Stomach (tissue), 9 donors: ENCODE measurements around the gene MYL3. TPM values are rescaled to one million over a fixed set of nuclear protein-coding genes. Genes with fewer than 3 reads are reported as not detected.
A peak's percentile ranks its signal among the peaks of the same experiment; 100 is the strongest.

ENCODE experiments used
- DNase-seq, 2 donors: peaks; one replicate each; pipeline versions ENCODE4 v3.0.0 to v3.0.0-alpha.2; 2013 to 2019
- H3K27ac ChIP-seq, 5 donors: fragments of 200-600 bp in 4 of 5; sonication (generic) in 4 of 5; one replicate each; pipeline ENCODE4 v1.5.1; 2013 to 2019; ENCODE audit warnings: mild to moderate bottlenecking in 1 of 5, moderate library complexity in 1 of 5
- H3K27me3 ChIP-seq, 3 donors: fragments of 200-600 bp; sonication (generic); one replicate each; pipeline ENCODE4 v1.5.1; 2017 to 2019; ENCODE audit warnings: mixed run types in 1 of 3
- H3K36me3 ChIP-seq, 4 donors: fragments of 200-600 bp; sonication (generic); 1 replicate in 3 of 4; 2 replicates in 1 of 4; pipeline ENCODE4 v1.5.1; 2016 to 2019
- H3K4me1 ChIP-seq, 4 donors: fragments of 200-600 bp; sonication (generic); one replicate each; pipeline ENCODE4 v1.5.1; 2016 to 2019
- H3K4me3 ChIP-seq, 4 donors: fragments of 200-600 bp; sonication (generic) in 3 of 4; one replicate each; pipeline ENCODE4 v1.5.1; 2016 to 2019; ENCODE audit warnings: mild to moderate bottlenecking in 1 of 4
- H3K9me3 ChIP-seq, 4 donors: fragments of 200-600 bp; sonication (generic); one replicate each; pipeline ENCODE4 v1.5.1; 2016 to 2019
- CTCF ChIP-seq, 7 experiments: fragments of 450-650 bp in 4 of 7; fragments of 200-600 bp in 3 of 7; sonication (generic) in 3 of 7; IDR thresholded peaks; one replicate each; pipeline ENCODE4 v1.5.1; 2016 to 2019; ENCODE audit warnings: antibody characterized with exemption in 7 of 7, control low read depth in 2 of 7, mild to moderate bottlenecking in 1 of 7
- EP300 ChIP-seq: sonication (generic); formaldehyde crosslinking; IDR thresholded peaks from one replicate; pipeline ENCODE4 v1.6.1; 2017; ENCODE audit warnings: antibody characterized with exemption
- POLR2A ChIP-seq, 4 donors: fragments of 450-650 bp; IDR thresholded peaks; one replicate each; pipeline ENCODE4 v1.6.1; 2016; ENCODE audit warnings: antibody characterized with exemption in 4 of 4, control low read depth in 2 of 4, mild to moderate bottlenecking in 1 of 4, moderate library complexity in 1 of 4
- POLR2AphosphoS5 ChIP-seq, 3 donors: sonication (generic); formaldehyde crosslinking; IDR thresholded peaks; one replicate each; pipeline ENCODE4 v1.6.1; 2016; ENCODE audit warnings: antibody characterized with exemption in 3 of 3
- WGBS, 5 donors: extraction: QIAGEN DNeasy Blood & Tissue Kit in 3 of 5; methylation state at CpG; one replicate each; pipeline versions ENCODE4 v1.1.5 to v1.1.7; 2013 to 2018; 5-methylcytosine and 5-hydroxymethylcytosine counted together
- intact Hi-C: fragments of 100-400 bp; cut with DNase I; formaldehyde crosslinking; loops from one replicate; pipeline ENCODE4 v1.15.1; 2023; ENCODE audit warnings: low total_unique reads
- polyA plus RNA-seq, 3 donors: library from polyadenylated mRNA; stranded (reverse); fragments of 200-250 nt; gene quantifications; one replicate each; pipeline ENCODE4 v1.2.3, GENCODE V29; 2013
- total RNA-seq, 5 donors: library from RNA; depleted of rRNA; stranded (reverse); fragments of >200 nt; gene quantifications; one replicate each; pipeline versions ENCODE4 v1.1.0 to v1.2.3, GENCODE V29; 2014 to 2016
- donor health status: healthy with polysubstance abuse.
- donor health status: Bipolar disorder and iron deficiency.
- donor health status: healthy.

Gene MYL3
- total and polyA plus RNA-seq, 8 donors: 1.5 to 11.5 (median 5.0) TPM; not detected in 4

- Histone ChIP-seq H3K36me3 (no peaks in the 10 kb centered on the region), H3K27me3 (peaks cover 0 to 36% (median 15%) of the 10 kb centered on the region in 3 donors), H3K9me3 (no peaks in the 10 kb centered on the region), H3K4me1 (peaks cover 10 to 17% (median 12%) of the 10 kb centered on the region in 4 donors), H3K4me3 (no peak overlapping the region), H3K27ac (no peak overlapping the region)
- TF ChIP-seq EP300 (no peak), POLR2A (IDR thresholded peaks at IDR 0.05) (no peak), POLR2AphosphoS5 (IDR thresholded peaks at IDR 0.05) (no peak), CTCF (IDR thresholded peaks at IDR 0.05) (no peak)
- intact Hi-C loops: loop anchor here (5.0 kb wide), 1 partner anchor 194 kb away; no protein-coding TSS in a partner anchor
- no peak for DNase-seq
- 71 to 100% (median 81%) methylated on average over 1 to 3 of the region's 3 CpGs; no CpG with 5 or more reads in 1 of the 5 donors for WGBS, 5 donors
Observed at GRCh38 chr3:46901061-46901460, 37.8 kb upstream of the MYL3 start.

GRCh38 chr3:46900356-46900755 is 37.1 kb upstream of the MYL3 start:
- Histone ChIP-seq H3K36me3 (no peaks in the 10 kb centered on the region), H3K27me3 (peaks cover 0 to 36% (median 15%) of the 10 kb centered on the region in 3 donors), H3K4me1 (peaks cover 10 to 17% (median 12%) of the 10 kb centered on the region in 4 donors), H3K4me3 (no peak overlapping the region), H3K27ac (no peak overlapping the region), H3K9me3 (no peaks in the 10 kb centered on the region)
- intact Hi-C loops: loop anchor here (5.0 kb wide), 1 partner anchor 193 kb away; no protein-coding TSS in a partner anchor
- WGBS, 5 donors: 92 to 97% (median 93%) methylated on average over 6 of the region's 6 CpGs
- DNase-seq: no peak
- no peak for TF ChIP-seq EP300
- TF ChIP-seq POLR2AphosphoS5 (IDR thresholded peaks at IDR 0.05): no peak

GRCh38 chr3:46900007-46900292 is 36.7 kb upstream of the MYL3 start:
- WGBS, 5 donors: 67 to 89% (median 83%) methylated on average over 2 to 5 of the region's 5 CpGs
- DNase-seq: no peak
- H3K27ac ChIP-seq: no peak overlapping the region
- H3K27me3 ChIP-seq: peaks cover 0 to 36% (median 15%) of the 10 kb centered on the region in 3 donors
- H3K4me1 ChIP-seq: peaks cover 10 to 17% (median 12%) of the 10 kb centered on the region in 4 donors
- H3K4me3 ChIP-seq: no peak overlapping the region
- H3K9me3 ChIP-seq: no peaks in the 10 kb centered on the region
- TF ChIP-seq EP300 (no peak), CTCF (IDR thresholded peaks at IDR 0.05) (no peak), POLR2AphosphoS5 (IDR thresholded peaks at IDR 0.05) (no peak), POLR2A (IDR thresholded peaks at IDR 0.05) (no peak)
- H3K36me3 ChIP-seq: no peaks in the 10 kb centered on the region
- intact Hi-C loops: loop anchor here (5.0 kb wide), 1 partner anchor 193 kb away; no protein-coding TSS in a partner anchor

- 71 to 80% (median 79%) methylated on average over 16 to 22 of the region's 22 CpGs for WGBS, 5 donors
- no peaks in the 10 kb centered on the region for H3K36me3 ChIP-seq
- peak overlapping the region in 1 of 4 donors; percentile 33 for H3K4me3 ChIP-seq
- no peaks in the 10 kb centered on the region for H3K9me3 ChIP-seq
- no peak overlapping the region for H3K27ac ChIP-seq
- peaks cover 10 to 17% (median 12%) of the 10 kb centered on the region in 4 donors for H3K4me1 ChIP-seq
- intact Hi-C loops: loop anchor here (5.0 kb wide), 1 partner anchor 192 kb away; no protein-coding TSS in a partner anchor
- peaks cover 0 to 37% (median 15%) of the 10 kb centered on the region in 3 donors for H3K27me3 ChIP-seq
- no peak for TF ChIP-seq POLR2AphosphoS5 (IDR thresholded peaks at IDR 0.05)
- no peak for TF ChIP-seq POLR2A (IDR thresholded peaks at IDR 0.05)
- no peak for TF ChIP-seq CTCF (IDR thresholded peaks at IDR 0.05)
- no peak for TF ChIP-seq EP300
- DNase-seq: no peak
Observed at GRCh38 chr3:46899151-46900006, 36.1 kb upstream of the MYL3 start.
